ENCODE measurements around the gene PRKAR1A.

GRCh38 chr17:68514831-68515635 lies 2.8 kb downstream of the PRKAR1A start:
- TF ChIP-seq POLR2A (IDR thresholded peaks at IDR 0.05) (no peak), CTCF (IDR thresholded peaks at IDR 0.05) (no peak)

Data from Peyer's patch (tissue), 4 donors.